Subcutaneous adipose tissue (tissue), 4 donors: ENCODE results near the gene BLNK. TPM values are rescaled to one million over a fixed set of nuclear protein-coding genes. Genes with fewer than 3 reads are reported as not detected.

Source experiments
- CTCF ChIP-seq: fragments of 450-650 bp; IDR thresholded peaks from one replicate; pipeline ENCODE4 v1.5.1; 2016; ENCODE audit warnings: low read depth, mild to moderate bottlenecking, control low read depth, antibody characterized with exemption, moderate library complexity
- total RNA-seq, 4 donors: library from RNA; depleted of rRNA; stranded (reverse); fragments of >200 nt; gene quantifications; one replicate each; pipeline ENCODE4 v1.1.0, GENCODE V29; 2016

Gene BLNK
- total RNA-seq, 4 donors from 2014 or later = 2.1 to 12.6 (median 6.1) TPM

GRCh38 chr10:96309628-96310320, 38.4 kb upstream of the BLNK start:
- no peak for TF ChIP-seq CTCF

GRCh38 chr10:96306516-96306915, 35.1 kb upstream of the BLNK start:
- TF ChIP-seq CTCF = no peak

GRCh38 chr10:96305019-96305418, 33.6 kb upstream of the BLNK start:
- TF ChIP-seq CTCF = no peak

GRCh38 chr10:96304230-96304629, 32.9 kb upstream of the BLNK start, which contains the start of gene DNTT:
DNTT (plus strand) TSS chr10:96304434; CDS start chr10:96304498, 64 bp downstream.
- no peak for TF ChIP-seq CTCF

GRCh38 chr10:96301616-96302015, 30.2 kb upstream of the BLNK start:
- no peak for TF ChIP-seq CTCF

GRCh38 chr10:96299383-96299782, 28.0 kb upstream of the BLNK start:
- no peak for TF ChIP-seq CTCF

- TF ChIP-seq CTCF = no peak
Observed at GRCh38 chr10:96298362-96298761, 27.0 kb upstream of the BLNK start.
